ENCODE data around the gene LEMD2.

LEMD2 gene

DNA sequence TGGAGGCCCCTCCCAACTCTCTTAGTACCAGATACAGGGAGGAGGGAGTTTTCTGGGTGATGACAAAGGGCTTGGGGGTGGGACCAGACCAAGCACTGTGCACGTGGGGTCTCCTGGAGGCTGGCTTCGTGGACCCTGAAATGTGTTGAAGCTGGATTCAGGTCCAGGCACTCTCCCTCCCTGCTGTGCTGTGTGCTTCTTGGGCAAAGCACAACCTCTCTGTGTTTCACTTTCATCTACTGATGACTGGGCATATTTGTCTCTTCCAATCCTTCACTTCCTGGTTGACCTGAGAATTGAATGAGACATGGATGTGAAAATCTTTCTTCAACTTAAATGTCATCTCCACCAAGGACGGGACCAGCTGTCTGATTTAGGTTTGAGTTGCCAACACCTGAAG lies 29.4 kb upstream of the LEMD2 start:
- no peak for DNase-seq

DNA sequence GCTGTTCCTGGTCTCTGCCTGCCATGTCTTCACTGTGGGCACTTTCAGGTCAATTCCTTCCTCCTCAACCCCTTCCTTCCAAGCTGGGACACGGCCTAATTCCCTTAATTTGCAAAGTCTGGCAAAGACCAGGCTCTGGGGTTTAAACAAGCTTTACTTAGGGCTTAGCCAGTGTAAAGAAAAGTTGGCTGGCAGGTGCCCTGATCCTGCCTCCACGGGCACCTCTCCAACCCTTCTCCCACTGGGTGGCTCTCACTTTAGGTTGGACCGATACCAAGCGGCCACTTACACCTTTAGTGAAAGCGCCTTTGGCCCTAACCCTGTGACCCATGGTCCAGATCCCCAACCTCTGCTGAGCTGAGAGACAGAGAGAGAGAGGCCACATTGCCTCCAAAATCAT lies 28.6 kb upstream of the LEMD2 start:
- DNase-seq, result peak; percentile 56

DNA sequence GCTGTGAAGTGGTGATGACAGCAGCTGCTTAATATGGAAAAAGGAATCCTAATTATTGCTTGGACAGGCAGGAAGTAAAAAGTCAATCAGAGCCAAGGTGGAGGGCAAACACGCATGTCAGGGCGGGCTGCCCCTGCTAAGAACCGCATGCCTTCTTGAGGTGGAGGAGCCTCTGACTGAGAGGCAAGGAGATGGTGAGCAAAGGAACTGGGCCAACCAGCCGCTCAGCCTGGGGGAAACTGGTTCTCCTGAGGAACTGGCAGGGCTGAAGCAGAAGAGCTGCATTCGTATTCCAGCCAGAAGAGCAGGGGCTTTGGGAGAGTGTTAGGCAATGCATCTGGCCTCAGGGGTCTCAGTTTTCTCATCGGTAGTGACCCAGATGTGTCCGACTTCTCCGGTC lies 28.0 kb upstream of the LEMD2 start:
- DNase-seq, result no peak

DNA sequence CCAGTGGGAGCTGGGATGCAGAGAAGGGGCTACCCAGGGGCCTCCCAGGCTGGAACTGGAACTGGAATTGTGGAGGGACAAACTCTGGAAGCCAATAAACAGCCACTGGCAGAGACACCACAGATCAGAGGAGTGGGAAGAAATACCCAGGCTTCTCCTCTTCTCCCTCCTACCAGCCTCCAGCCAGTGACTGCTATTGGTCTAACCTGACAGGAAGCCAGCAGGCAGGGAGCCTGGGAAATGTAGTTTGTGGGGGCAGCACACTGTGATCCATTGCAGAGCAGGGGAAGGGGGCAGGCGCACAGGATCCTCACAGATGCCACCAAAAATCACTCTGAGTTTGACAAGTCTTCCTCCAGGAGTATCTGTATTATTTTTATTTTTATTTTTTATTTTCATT lies 26.9 kb upstream of the LEMD2 start:
- DNase-seq, result peak; percentile 91

DNA sequence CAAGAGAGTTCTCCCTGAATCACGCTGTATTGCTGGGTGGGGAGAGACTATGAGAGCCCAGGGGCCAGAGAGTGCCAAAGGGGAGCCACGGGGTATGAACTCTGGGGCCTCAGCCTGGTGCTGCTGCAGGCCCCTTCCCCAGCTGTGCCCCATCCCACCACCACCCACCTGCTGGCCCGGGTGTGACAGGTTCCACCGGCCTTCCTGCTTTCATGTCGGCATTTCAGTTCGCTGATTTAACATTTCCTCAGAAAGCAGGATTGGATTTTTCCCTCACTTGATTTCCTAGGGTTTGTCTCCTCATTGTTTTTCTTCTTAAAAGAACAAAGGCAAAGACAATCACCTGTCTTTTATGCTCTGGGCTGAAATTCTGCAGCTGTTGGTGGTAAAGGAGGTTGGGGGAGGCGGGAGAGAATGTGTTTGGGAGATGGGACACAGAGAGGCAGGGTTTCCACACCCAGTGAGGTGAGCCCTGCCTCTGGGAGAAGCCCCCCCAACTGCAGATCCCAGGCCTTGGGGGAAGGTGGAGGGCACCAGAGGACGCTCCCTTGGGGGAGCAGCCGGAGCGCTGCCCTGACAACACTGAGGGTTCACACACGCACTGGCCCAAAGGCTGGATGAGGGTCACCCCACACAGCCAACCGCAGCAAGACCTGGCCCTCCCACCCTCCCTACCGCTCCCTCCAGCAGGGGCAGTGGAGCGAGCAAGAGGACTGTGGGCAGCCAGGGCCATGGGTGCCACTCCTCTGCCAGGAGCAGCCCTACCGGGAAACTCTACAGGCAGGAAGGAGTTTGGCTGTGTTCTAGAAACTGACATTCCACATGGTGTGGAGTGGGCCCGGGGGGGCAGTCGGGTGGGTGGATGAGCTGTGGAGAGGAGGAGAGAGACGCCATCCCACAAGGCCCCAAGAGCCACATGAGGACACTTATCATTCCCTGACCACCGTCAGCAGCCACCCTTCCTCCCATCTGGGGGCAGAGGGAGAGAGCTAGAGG lies 25.4 kb upstream of the LEMD2 start:
- DNase-seq, result no peak

DNA sequence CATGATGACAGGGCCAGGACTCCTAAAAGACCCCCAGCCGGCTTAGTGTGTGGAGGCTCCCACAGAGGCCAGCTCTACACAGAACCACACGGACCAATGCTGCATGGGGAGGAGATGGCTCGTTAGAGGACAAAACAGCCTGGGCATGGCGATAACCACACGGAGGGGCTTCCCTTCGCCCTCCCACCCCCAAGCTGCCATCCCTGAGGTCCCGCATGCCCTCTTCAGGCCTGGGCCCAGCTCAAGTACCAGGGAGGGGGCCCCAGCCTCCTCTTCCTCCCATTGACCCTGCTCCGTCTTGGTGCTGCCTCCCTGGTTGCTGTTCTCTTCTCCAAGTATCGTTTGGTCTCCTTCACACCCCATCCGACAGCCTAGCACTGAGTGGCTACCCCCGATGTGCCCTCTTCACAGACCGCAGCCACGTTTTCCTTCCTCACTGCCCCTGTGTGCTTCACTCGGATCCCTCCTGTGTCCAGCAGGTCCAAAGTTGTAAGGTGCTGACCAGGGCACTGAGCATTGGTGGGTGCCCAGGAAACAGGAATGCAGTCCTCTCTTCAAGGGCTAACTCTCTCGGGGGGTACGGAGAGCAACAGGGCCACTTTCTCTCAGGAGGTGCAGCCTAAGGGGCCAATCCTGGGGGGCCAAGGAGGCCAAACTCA lies 24.4 kb upstream of the LEMD2 start:
- DNase-seq, result peak; percentile 28

DNA sequence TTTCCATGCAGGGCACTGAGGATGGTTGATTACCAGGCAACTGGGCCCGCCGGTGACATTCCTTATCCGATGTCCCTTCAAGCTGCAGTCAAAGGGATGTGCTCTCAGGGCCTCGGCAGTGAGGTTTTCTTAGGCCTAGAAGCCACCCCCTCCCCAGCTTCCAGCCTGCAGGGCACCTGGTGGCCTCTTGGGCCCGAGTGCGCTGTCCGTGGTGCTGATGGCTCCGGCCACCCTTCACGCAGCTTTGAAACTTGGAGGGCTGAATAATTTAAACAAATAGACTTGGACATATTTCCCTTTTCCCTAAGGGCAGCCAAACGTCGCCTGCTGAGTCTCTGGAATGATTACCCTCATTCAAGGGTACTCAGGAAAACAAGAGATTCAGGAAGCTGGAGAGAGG lies 23.7 kb upstream of the LEMD2 start:
- DNase-seq, result no peak

DNA sequence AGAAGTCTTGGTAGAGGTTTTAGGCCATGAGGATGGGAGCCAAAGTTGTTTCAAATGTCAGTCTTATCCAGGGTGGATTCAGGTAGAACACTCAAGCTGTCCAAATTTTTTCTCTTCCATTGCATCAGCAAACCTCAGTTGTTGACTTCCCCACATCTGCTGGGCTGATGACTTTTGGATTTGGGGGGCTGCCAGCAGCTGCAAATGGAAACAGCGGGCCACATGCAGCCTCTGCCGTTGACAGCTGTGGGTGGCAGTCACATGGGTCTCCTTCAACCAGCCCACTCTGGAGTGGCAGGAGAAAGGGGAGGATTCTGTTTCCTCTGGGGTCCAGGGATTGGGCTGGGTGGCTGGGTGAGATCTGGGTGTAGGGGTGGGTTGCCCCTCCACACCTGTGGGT lies 20.7 kb upstream of the LEMD2 start:
- peak; percentile 40 for DNase-seq

DNA sequence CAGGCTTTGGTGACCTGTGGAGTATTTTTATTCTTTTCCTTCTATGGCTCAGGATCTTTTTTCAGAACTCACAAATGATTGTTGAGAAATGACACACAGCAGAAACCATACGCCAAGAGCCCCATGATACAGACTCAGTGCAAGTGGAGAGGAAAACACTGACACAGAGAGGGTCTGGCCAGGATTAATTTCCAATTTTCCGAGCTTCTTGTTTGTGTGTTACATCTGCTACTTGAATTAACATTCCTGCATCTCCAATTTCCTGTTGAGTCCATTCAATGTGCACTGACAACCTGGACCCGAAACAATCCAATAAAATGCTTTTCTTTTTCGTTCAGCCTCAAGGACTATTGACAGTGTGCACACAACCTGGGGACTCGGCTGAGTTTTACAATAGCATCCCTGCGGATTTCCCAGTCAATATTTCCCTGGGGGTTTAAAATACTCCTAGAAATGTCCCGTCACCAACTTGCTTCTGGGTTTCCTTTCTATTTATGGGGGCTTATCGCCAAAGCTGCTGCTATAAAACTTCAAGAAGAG lies 19.8 kb upstream of the LEMD2 start:
- DNase-seq, result peak; percentile 22

DNA sequence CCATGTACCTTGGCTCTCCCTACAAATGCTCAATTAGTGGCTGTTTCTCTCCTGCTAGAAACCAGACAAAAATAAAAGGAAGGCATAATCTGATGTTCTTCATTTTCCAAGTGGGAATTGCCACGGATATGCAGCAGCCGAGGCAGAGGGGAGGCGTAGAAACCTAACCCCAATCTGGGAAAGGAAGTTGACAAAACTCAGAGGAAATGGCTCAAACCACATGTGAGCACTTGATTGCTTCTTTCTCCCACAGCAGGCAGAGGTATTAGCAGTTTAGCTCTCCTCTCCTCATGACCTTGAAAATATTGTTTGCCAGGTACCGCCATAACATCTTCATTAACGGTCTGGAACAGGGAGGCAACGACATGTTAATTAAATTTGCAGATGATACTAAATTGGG lies 18.7 kb upstream of the LEMD2 start:
- no peak for DNase-seq

DNA sequence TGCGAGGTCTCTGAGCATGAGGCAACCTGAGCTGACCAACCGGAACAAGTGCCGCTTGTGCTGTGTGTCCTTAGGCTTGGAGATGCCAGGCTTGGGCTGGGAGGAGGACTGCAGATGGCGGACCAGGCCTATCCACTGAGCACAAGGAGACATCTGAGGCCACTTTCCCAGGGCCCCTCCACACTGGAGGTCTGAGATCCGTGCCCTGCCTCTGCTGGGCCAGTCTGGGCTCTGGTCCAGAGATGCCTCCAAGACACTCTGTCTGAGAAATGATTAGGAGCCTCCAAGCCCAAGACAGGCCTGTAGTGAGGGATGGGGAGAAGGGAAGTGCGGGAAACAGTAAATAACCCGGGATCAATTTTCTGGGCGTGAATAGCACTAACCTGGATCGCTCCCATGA lies 17.9 kb upstream of the LEMD2 start:
- no peak for DNase-seq

DNA sequence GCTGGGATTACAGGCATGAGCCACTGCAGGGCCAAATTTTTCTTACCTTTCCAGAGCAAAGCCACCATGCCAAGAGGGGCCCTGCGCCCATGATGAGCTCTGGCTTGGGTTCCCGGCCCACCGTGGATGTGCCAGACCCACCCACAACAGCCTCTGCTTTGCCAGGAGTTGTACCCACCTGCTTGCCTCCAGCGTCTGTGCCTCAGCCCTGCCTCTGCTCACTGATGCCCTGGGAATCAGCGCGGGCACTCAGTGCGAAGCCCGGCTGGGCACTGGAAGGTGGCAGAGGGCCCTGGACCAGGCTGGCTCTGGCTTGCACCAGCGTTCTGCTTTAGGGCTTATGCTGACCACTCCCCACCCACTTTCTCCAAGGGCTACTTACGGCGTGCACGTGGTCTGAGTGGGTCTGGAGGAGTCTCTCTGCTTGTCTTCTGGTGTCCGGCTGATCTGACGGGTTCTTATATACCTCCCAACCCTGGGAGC lies 14.7 kb upstream of the LEMD2 start, which contains the start of gene MLN:
Gene MLN (minus strand): TSS at position 433 of the 483 bp plus-strand sequence. CDS start 2,840 bp downstream, outside the sequence.
- DNase-seq, result no peak

DNA sequence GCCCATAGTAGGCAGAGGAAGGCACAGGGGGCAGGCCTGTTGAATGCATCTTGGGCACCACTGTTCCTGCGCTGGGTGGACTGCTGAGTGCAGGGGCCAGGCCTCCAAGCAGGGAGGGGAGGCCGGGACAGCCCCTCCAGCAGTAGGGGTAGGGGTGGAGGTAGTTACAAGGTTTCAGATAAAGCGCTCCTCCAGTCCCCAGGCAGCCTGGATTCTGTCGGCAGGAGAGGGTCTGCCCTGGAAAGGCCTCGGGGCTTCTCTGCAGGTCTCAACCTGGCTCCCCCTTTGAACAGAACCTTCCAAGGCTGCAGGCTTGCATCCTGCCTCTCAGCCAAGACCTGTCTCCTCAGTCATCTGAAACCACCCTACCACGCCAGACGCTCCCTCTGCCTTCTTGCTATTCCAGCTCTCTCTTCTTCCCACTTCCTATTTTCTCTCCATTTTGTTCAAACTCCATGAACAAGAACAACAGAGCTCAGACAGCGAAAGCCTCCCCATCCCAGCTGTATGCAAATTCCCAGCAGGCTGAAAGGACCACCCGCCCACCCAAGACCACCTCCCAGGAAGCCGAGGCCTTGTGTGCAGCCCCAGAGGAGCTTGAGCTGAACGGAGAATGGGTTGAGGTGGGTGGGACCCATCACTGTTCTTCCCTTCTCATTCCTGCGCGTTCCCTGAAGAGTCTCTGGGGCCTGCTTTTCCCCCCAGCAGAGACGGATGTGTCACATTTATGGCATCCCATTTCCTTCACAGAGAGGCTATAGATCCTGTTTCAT lies 13.4 kb upstream of the LEMD2 start:
- DNase-seq, result no peak

DNA sequence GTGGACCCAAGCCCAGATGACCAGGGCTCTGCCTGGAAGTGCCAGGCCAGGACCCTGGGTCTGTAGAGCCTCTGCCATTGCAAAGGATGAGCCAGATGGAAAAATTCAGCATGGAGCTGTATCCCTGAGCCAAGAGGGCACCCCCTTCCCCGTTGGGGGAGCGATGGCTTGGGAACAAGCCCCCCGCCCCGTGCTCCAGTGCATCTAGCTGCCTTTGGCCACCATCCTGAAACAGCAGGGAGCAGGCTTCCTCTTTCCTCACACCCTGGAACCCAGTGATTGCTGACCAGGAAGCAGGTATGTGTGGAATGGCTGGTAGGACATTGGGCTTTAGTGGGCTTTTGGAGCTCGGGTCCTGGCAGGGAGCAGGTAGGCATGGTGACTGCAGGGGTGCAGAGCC lies 12.7 kb upstream of the LEMD2 start:
- no peak for DNase-seq

DNA sequence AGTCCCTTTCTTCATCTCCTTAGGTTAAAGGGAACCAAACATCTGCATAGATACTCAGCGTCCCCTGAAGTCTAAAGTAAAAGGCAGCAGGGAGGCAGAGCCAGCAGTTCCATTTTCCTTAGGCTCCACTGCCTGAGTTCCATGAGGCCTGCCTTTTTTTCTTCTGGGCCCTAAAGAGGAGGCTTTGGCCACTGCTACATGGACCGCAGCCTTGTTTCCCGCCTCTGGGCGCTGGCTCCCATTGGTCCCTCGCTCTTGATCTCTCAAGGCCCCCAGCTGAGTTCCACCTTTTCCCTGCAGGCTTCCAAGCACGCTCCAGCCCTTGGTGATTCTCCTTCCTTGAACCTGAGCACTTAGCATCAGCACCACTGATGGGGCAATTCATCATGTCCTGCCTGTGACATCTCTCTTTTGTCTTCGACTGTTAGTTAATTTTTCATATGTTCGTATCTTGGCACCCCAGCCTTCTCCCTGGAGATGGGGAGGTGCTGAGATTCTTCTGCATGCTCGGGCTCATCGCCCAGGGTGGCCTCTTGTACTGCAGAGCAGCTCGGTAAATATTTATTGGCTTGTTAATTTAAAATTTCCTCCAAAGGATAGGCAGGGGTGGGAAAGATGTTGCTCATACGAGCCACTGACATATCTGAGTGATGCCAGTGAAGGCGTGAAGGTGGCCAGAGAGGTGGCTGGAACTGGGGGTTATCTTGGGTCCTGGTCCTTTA lies 11.5 kb upstream of the LEMD2 start:
- DNase-seq, result no peak

DNA sequence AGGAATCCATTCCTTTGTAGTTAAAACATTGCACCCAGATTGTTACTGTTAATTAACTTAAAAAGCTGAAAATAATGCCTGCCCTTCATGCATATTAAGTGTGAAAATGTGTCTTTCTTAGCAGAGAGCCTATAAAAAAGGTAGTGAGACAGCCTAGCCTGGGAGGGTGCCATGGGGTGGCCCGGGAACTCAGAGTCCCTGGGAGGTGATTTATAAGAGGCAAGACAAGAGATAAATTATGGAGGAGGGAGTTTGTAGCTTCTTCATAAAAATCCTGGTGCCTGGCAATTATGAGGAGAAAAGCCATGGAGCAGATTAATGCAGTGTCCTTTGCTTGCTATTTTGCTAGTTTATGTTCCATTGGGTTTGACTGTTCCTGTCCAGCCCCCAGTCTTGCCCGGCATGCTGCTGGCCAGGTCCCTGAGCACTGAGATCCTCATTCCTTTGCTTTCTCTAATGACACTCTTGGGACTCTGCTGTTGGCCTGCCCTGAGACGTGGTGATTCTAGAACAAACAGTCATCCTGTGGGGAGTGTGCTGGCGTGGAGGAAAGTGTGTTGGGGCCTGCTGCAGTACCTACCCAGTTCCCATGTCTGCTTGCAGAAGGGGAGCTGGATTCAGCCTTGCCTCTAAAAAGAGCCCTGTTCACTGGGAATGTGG lies 10.7 kb upstream of the LEMD2 start:
- DNase-seq, result no peak

DNA sequence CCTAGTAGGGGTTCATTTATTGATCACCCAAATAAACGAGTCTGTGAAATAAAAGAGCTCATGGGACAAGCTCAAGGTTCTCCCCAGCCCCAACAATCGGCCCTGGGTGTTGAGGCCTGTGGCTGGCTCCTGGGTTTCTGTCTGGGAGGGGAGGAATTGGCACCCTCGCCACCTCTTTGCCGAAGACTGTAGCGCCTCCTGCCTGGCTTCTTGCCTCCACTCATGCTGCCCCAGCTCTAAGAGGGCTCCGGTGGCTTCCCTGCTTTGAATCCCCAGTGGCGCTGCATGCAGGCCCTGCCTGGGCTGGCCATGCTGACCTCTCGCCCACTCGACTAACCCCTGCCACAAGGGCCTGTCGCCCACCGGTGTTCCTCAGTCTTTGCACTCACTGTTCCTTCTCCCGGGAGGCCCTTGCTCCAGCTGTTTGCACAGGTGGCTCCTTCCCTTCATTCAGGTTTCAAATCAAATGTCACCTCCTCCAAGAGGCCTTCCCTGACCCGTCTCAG lies 9.5 kb upstream of the LEMD2 start:
- no peak for DNase-seq

DNA sequence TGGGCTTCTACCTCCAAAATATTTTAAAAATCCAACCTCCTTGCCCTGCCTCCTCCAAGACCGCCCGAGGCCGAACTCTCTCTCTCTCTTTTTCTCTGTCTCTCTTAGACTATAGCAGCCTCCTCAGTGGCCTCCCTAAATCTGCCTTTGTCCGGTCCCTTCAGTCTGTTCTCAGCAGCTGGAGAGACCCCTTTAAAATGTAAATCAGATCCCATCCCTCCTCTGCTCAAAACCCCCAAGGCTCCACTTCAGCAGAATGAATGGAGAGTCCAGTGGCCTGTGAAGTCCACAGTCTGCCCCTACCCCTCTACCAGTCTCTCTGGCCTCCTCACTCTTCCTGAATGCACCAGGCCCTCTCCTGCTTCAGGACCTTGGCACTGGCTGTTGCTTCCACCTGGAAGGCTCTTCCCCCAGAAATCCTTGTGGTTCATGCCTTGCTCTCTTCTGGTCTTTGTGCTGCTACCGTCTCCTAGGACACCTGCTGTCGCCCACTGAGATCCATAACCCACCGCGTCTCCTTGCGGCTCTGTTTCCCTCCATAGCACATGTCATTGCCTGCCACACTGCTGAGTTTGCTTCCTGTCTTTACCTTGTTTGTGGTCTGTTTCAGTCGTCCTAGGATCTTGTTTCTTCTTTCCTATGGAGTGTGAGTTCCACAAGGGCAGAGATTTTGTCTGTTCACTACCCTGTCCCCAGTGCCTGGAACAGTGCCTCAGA lies 8.9 kb upstream of the LEMD2 start:
- no peak for DNase-seq

DNA sequence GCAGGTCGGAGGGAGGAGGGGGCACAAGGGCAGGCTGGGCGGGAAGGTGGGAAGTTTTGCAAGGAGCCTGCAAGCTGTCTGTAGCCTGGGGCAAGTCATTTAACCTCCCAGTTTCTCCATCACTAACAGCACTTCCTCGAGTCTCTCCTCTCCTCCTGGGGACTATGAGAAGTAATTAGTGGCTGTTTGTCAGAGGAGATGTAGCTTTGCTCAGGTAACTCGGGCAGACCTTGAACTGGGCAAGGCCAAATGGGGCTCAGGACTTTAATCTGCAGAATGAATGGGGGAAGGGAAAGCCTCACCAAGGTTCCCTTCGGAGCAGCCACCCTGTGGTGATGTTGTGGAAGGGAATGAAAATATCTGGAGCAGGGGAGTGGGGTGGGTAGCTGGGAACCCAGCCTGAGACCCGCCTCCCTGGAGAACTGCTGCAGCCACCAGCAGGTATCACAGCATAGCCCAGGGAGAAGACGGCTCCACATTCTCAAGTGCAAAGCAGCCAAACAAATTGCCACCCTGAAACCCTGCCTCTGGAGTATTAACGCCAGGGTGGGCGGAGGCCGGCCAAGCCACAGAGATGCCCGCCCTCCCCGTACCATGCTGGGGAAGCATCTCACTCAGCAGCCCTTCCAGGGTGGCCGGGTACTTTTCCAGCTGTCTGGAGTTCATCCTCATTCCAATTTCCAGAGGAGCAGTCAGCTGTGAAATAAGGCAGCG lies 6.1 kb upstream of the LEMD2 start:
- DNase-seq, result peak; percentile 77

DNA sequence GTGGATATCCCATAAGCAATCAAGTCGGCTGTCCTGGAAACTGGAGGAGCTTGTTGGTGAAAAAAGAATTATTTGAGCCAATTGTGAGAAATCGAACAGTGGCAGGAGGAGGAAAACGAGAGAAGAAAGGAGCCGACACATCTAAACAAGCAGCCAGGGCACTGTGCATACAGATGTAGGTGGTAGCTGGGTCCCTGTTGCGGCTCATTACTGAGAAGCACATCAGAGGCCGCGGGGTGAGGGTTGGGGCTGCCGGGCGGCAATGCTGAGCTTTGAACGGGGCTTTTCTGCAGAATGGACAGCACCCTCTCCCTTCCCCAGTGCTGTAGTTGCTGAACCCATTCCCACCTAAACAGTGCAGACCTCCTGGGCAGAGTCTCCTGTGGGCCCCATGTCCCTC lies 4.1 kb upstream of the LEMD2 start:
- DNase-seq, result no peak

Data from NCI-H82 (cell line).